PC-3 (cell line): ENCODE results near the gene FEM1C. TPM values are rescaled to one million over a fixed set of nuclear protein-coding genes. Genes with fewer than 3 reads are reported as not detected.
A peak's percentile ranks its signal among the peaks of the same experiment; 100 is the strongest.

Source experiments
- ATAC-seq: fragments of 200-7000 bp; cut with Tn5 transposase; 2 replicates; pipeline ENCODE4 v1.9.1; 2020; ENCODE audit warnings: mild to moderate bottlenecking, moderate library complexity
- BruUV-seq: library from RNA; stranded (reverse); fragments of 400-500 nt; replicated peaks from 2 replicates; lab custom pipeline; 2021; lab: Mats Ljungman, UMichigan
- CTCF ChIA-PET: fragments of 300-600 bp; sonication (Branson Sonifier 250); formaldehyde crosslinking; loops from one replicate; lab custom pipeline; 2022; ENCODE audit warnings: antibody characterized with exemption; lab: Charles Lee
- POLR2A ChIA-PET: fragments of 300-600 bp; sonication (Branson Sonifier 250); formaldehyde crosslinking; loops from one replicate; lab custom pipeline; 2022; ENCODE audit warnings: antibody characterized with exemption; ENCODE audit not compliant: unreplicated experiment; lab: Charles Lee
- DNase-seq: peaks from one replicate; pipeline ENCODE4 v3.0.0-alpha.2; 2015
- H2AFZ ChIP-seq: fragments of 300-600 bp; sonication (generic); 2 replicates; pipeline ENCODE4 v1.6.0; 2016; ENCODE audit warnings: antibody characterized with exemption, low read length
- H3F3A ChIP-seq: fragments of 300-600 bp; sonication (generic); one replicate; pipeline ENCODE4 v1.6.0; 2017; ENCODE audit warnings: antibody characterized with exemption, low read length, control low read depth, mild to moderate bottlenecking; ENCODE audit not compliant: unreplicated experiment
- H3K27ac ChIP-seq: fragments of 300-600 bp; sonication (generic); 2 replicates; pipeline ENCODE4 v1.5.1; 2016; ENCODE audit warnings: mild to moderate bottlenecking, low read length
- H3K27me3 ChIP-seq: fragments of 300-600 bp; sonication (generic); 2 replicates; pipeline ENCODE4 v1.6.1; 2016; ENCODE audit warnings: low read length, mixed read lengths
- H3K36me3 ChIP-seq: fragments of 300-600 bp; sonication (generic); 2 replicates; pipeline ENCODE4 v1.6.1; 2016; ENCODE audit warnings: low read depth, mixed run types, low read length, mixed read lengths
- H3K4me1 ChIP-seq: fragments of 300-600 bp; sonication (generic); 2 replicates; pipeline ENCODE4 v1.5.1; 2016; ENCODE audit warnings: low read length; ENCODE audit not compliant: insufficient read depth
- H3K4me2 ChIP-seq: fragments of 300-600 bp; sonication (generic); 2 replicates; pipeline ENCODE4 v1.6.0; 2016; ENCODE audit warnings: low read length
- H3K4me3 ChIP-seq: fragments of 300-600 bp; sonication (generic); 2 replicates; pipeline ENCODE4 v1.5.1; 2016; ENCODE audit warnings: mild to moderate bottlenecking, low read length, mixed read lengths
- H3K79me2 ChIP-seq: fragments of 300-600 bp; sonication (generic); 2 replicates; pipeline ENCODE4 v1.6.1; 2017; ENCODE audit warnings: low read length, mixed read lengths
- H3K9ac ChIP-seq: fragments of 300-600 bp; sonication (generic); 2 replicates; pipeline ENCODE4 v1.6.0; 2016; ENCODE audit warnings: mild to moderate bottlenecking, low read length
- H3K9me2 ChIP-seq: fragments of 300-600 bp; sonication (generic); replicated peaks from 2 replicates; pipeline ENCODE4 v1.6.1; 2016; ENCODE audit warnings: mixed run types, low read length, mixed read lengths
- H3K9me3 ChIP-seq: fragments of 300-600 bp; sonication (generic); 2 replicates; pipeline ENCODE4 v1.6.1; 2016; ENCODE audit warnings: low read length, mixed read lengths
- H4K20me1 ChIP-seq: fragments of 300-600 bp; sonication (generic); 2 replicates; pipeline ENCODE4 v1.6.1; 2016; ENCODE audit warnings: low read length, mixed read lengths
- CTCF ChIP-seq: fragments of 300-600 bp; sonication (generic); conservative IDR thresholded peaks from 2 replicates; pipeline ENCODE4 v1.5.1; 2017; ENCODE audit warnings: antibody characterized with exemption, low read depth, mild to moderate bottlenecking, low read length
- EZH2 ChIP-seq: fragments of 300-600 bp; sonication (generic); IDR thresholded peaks from one replicate; pipeline ENCODE4 v1.6.1; 2017; ENCODE audit warnings: antibody characterized with exemption, mild to moderate bottlenecking, low read length; ENCODE audit not compliant: unreplicated experiment
- EZH2phosphoT487 ChIP-seq: fragments of 300-600 bp; sonication (generic); IDR thresholded peaks from 2 replicates; pipeline ENCODE4 v1.6.1; 2018; ENCODE audit warnings: mild to moderate bottlenecking, antibody characterized with exemption, low read length, borderline replicate concordance
- intact Hi-C: fragments of 100-400 bp; cut with micrococcal nuclease; formaldehyde crosslinking; loops from 2 replicates; pipeline ENCODE4 v1.9.0; 2023
- total RNA-seq: library from RNA; depleted of rRNA; stranded (reverse); fragments of >200 nt; gene quantifications from 2 replicates; pipeline ENCODE4 v1.2.3, GENCODE V29; 2014

The FEM1C gene
- total RNA-seq, 1 experiment from 2014 or later: 8.4 TPM

- ChIA-PET CTCF (no interaction called here), POLR2A (interaction anchor here (0.6 kb wide), 2 partner anchors 54 to 115 kb away, joined by 3 read pairs; no protein-coding TSS in a partner anchor)
- Histone ChIP-seq H3K4me1 (peaks cover 11% of the 10 kb centered on the region), H2AFZ (no peak overlapping the region), H3F3A (no peaks in the 10 kb centered on the region), H3K9ac (no peak overlapping the region), H4K20me1 (no peaks in the 10 kb centered on the region), H3K9me2 (no peaks in the 10 kb centered on the region), H3K27me3 (no peaks in the 10 kb centered on the region), H3K9me3 (no peaks in the 10 kb centered on the region), H3K79me2 (no peaks in the 10 kb centered on the region), H3K4me3 (no peak overlapping the region), H3K36me3 (no peaks in the 10 kb centered on the region), H3K27ac (peak overlapping the region; percentile 16), H3K4me2 (no peak overlapping the region)
- intact Hi-C loops: loop anchor here (1.0 to 2.0 kb wide), 2 partner anchors 49 to 81 kb away; no protein-coding TSS in a partner anchor
- DNase-seq: peak; percentile 18
- peak; percentile 91 for ATAC-seq
- BruUV-seq: no TSS peak
- TF ChIP-seq EZH2: no peak
- TF ChIP-seq EZH2phosphoT487: no peak
- no peak for TF ChIP-seq CTCF
These were observed 34.4 kb downstream of the FEM1C start for GRCh38 chr5:115510145-115510645.

- Histone ChIP-seq H3K4me1 (peaks cover 11% of the 10 kb centered on the region), H2AFZ (no peak overlapping the region), H3K4me3 (no peak overlapping the region), H3F3A (no peaks in the 10 kb centered on the region), H3K27ac (no peak overlapping the region), H3K4me2 (no peak overlapping the region), H4K20me1 (no peaks in the 10 kb centered on the region), H3K27me3 (no peaks in the 10 kb centered on the region), H3K9me2 (no peaks in the 10 kb centered on the region), H3K36me3 (no peaks in the 10 kb centered on the region), H3K9ac (no peak overlapping the region), H3K79me2 (no peaks in the 10 kb centered on the region), H3K9me3 (no peaks in the 10 kb centered on the region)
- no peak for TF ChIP-seq CTCF
- BruUV-seq: no TSS peak
- intact Hi-C loops: no loop called here
- ChIA-PET CTCF (no interaction called here), POLR2A (interaction anchor here (0.6 kb wide), 1 partner anchor 115 kb away, joined by 3 read pairs; no protein-coding TSS in a partner anchor)
- ATAC-seq: peak; percentile 28
- no peak for DNase-seq
These were observed 35.0 kb downstream of the FEM1C start for GRCh38 chr5:115509547-115509946.

GRCh38 chr5:115507681-115508080, 36.9 kb downstream of the FEM1C start:
- no peaks in the 10 kb centered on the region for H3K36me3 ChIP-seq
- no peak overlapping the region for H2AFZ ChIP-seq
- H3K9me2 ChIP-seq: no peaks in the 10 kb centered on the region
- POLR2A ChIA-PET: interaction anchor here (0.6 kb wide), 1 partner anchor 37 kb away, joined by 3 read pairs; the partner anchor contains the start of gene FEM1C
- DNase-seq (peak; percentile 8), ATAC-seq (peak; percentile 9; the same call in 1 of the 2 replicates)
- TF ChIP-seq CTCF: no peak
- TF ChIP-seq EZH2: no peak
- TF ChIP-seq EZH2phosphoT487: no peak
- H3K4me1 ChIP-seq: peaks cover 11% of the 10 kb centered on the region
- H4K20me1 ChIP-seq: no peaks in the 10 kb centered on the region
- H3K9ac ChIP-seq: no peak overlapping the region
- H3K27ac ChIP-seq: no peak overlapping the region
- no TSS peak for BruUV-seq
- no peaks in the 10 kb centered on the region for H3F3A ChIP-seq
- intact Hi-C loops: no loop called here
- CTCF ChIA-PET: no interaction called here
- H3K4me3 ChIP-seq: no peak overlapping the region
- H3K4me2 ChIP-seq: no peak overlapping the region
- no peaks in the 10 kb centered on the region for H3K27me3 ChIP-seq
- no peaks in the 10 kb centered on the region for H3K79me2 ChIP-seq
- H3K9me3 ChIP-seq: no peaks in the 10 kb centered on the region
